ENCODE results near the gene MAPT.
"Not testable (repeated sequence)": the region's sequence is repeated elsewhere in the genome, so short reads cannot be mapped to it uniquely, and the experiment has no call there.

The MAPT gene

DNA sequence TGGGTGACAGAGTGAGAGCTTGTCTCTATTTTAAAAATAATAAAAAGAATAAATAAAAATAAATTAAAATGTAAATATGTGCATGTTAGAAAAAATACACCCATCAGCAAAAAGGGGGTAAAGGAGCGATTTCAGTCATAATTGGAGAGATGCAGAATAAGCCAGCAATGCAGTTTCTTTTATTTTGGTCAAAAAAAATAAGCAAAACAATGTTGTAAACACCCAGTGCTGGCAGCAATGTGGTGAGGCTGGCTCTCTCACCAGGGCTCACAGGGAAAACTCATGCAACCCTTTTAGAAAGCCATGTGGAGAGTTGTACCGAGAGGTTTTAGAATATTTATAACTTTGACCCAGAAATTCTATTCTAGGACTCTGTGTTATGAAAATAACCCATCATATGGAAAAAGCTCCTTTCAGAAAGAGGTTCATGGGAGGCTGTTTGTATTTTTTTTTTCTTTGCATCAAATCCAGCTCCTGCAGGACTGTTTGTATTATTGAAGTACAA is 113.2 kb downstream of the MAPT start:
- H3K9me3 Mint-ChIP-seq: no peaks in the 10 kb centered on the region
- H3K36me3 Mint-ChIP-seq (ENCODE audit: low read depth): no peaks in the 10 kb centered on the region
- H3K27me3 Mint-ChIP-seq: no peaks in the 10 kb centered on the region
- no peak overlapping the region for H3K4me3 Mint-ChIP-seq
- H3K4me1 Mint-ChIP-seq (ENCODE audit: low read depth): no peaks in the 10 kb centered on the region
- no peak for DNase-seq
- no peak overlapping the region for H3K27ac Mint-ChIP-seq

DNA sequence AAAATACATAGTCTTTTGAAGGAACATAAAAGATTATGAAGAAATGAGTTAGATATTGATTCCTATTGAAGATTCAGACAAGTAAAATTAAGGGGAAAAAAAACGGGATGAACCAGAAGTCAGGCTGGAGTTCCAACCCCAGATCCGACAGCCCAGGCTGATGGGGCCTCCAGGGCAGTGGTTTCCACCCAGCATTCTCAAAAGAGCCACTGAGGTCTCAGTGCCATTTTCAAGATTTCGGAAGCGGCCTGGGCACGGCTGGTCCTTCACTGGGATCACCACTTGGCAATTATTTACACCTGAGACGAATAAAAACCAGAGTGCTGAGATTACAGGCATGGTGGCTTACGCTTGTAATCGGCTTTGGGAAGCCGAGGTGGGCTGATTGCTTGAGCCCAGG is 114.2 kb downstream of the MAPT start:
- H3K27me3 Mint-ChIP-seq: no peaks in the 10 kb centered on the region
- no peak overlapping the region for H3K4me3 Mint-ChIP-seq
- no peak for DNase-seq
- no peaks in the 10 kb centered on the region for H3K36me3 Mint-ChIP-seq (ENCODE audit: low read depth)
- H3K4me1 Mint-ChIP-seq (ENCODE audit: low read depth): no peaks in the 10 kb centered on the region
- no peaks in the 10 kb centered on the region for H3K9me3 Mint-ChIP-seq
- H3K27ac Mint-ChIP-seq: no peak overlapping the region

DNA sequence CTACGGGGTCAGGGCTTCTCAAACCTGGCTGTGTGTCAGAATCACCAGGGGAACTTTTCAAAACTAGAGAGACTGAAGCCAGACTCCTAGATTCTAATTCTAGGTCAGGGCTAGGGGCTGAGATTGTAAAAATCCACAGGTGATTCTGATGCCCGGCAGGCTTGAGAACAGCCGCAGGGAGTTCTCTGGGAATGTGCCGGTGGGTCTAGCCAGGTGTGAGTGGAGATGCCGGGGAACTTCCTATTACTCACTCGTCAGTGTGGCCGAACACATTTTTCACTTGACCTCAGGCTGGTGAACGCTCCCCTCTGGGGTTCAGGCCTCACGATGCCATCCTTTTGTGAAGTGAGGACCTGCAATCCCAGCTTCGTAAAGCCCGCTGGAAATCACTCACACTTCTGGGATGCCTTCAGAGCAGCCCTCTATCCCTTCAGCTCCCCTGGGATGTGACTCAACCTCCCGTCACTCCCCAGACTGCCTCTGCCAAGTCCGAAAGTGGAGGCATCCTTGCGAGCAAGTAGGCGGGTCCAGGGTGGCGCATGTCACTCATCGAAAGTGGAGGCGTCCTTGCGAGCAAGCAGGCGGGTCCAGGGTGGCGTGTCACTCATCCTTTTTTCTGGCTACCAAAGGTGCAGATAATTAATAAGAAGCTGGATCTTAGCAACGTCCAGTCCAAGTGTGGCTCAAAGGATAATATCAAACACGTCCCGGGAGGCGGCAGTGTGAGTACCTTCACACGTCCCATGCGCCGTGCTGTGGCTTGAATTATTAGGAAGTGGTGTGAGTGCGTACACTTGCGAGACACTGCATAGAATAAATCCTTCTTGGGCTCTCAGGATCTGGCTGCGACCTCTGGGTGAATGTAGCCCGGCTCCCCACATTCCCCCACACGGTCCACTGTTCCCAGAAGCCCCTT is 115.6 kb downstream of the MAPT start:
- no peak for DNase-seq
- no peak overlapping the region for H3K27ac Mint-ChIP-seq
- no peak overlapping the region for H3K4me3 Mint-ChIP-seq
- H3K36me3 Mint-ChIP-seq (ENCODE audit: low read depth): no peaks in the 10 kb centered on the region
- no peaks in the 10 kb centered on the region for H3K27me3 Mint-ChIP-seq
- H3K9me3 Mint-ChIP-seq: no peaks in the 10 kb centered on the region
- H3K4me1 Mint-ChIP-seq (ENCODE audit: low read depth): no peaks in the 10 kb centered on the region

DNA sequence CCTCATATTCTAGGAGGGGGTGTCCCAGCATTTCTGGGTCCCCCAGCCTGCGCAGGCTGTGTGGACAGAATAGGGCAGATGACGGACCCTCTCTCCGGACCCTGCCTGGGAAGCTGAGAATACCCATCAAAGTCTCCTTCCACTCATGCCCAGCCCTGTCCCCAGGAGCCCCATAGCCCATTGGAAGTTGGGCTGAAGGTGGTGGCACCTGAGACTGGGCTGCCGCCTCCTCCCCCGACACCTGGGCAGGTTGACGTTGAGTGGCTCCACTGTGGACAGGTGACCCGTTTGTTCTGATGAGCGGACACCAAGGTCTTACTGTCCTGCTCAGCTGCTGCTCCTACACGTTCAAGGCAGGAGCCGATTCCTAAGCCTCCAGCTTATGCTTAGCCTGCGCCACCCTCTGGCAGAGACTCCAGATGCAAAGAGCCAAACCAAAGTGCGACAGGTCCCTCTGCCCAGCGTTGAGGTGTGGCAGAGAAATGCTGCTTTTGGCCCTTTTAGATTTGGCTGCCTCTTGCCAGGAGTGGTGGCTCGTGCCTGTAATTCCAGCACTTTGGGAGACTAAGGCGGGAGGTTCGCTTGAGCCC is 116.3 kb downstream of the MAPT start:
- Mint-ChIP-seq H3K4me3 (no peak overlapping the region), H3K4me1 (ENCODE audit: low read depth) (no peaks in the 10 kb centered on the region), H3K36me3 (ENCODE audit: low read depth) (no peaks in the 10 kb centered on the region), H3K27ac (no peak overlapping the region), H3K9me3 (no peaks in the 10 kb centered on the region), H3K27me3 (no peaks in the 10 kb centered on the region)
- DNase-seq: no peak

DNA sequence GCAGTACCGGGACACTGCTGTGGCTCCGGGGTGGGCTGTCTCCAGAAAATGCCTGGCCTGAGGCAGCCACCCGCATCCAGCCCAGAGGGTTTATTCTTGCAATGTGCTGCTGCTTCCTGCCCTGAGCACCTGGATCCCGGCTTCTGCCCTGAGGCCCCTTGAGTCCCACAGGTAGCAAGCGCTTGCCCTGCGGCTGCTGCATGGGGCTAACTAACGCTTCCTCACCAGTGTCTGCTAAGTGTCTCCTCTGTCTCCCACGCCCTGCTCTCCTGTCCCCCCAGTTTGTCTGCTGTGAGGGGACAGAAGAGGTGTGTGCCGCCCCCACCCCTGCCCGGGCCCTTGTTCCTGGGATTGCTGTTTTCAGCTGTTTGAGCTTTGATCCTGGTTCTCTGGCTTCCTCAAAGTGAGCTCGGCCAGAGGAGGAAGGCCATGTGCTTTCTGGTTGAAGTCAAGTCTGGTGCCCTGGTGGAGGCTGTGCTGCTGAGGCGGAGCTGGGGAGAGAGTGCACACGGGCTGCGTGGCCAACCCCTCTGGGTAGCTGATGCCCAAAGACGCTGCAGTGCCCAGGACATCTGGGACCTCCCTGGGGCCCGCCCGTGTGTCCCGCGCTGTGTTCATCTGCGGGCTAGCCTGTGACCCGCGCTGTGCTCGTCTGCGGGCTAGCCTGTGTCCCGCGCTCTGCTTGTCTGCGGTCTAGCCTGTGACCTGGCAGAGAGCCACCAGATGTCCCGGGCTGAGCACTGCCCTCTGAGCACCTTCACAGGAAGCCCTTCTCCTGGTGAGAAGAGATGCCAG is 117.6 kb downstream of the MAPT start:
- H3K4me1 Mint-ChIP-seq (ENCODE audit: low read depth): no peaks in the 10 kb centered on the region
- H3K27me3 Mint-ChIP-seq: no peaks in the 10 kb centered on the region
- H3K9me3 Mint-ChIP-seq: no peaks in the 10 kb centered on the region
- H3K27ac Mint-ChIP-seq: no peak overlapping the region
- no peak overlapping the region for H3K4me3 Mint-ChIP-seq
- H3K36me3 Mint-ChIP-seq (ENCODE audit: low read depth): no peaks in the 10 kb centered on the region
- DNase-seq: no peak

DNA sequence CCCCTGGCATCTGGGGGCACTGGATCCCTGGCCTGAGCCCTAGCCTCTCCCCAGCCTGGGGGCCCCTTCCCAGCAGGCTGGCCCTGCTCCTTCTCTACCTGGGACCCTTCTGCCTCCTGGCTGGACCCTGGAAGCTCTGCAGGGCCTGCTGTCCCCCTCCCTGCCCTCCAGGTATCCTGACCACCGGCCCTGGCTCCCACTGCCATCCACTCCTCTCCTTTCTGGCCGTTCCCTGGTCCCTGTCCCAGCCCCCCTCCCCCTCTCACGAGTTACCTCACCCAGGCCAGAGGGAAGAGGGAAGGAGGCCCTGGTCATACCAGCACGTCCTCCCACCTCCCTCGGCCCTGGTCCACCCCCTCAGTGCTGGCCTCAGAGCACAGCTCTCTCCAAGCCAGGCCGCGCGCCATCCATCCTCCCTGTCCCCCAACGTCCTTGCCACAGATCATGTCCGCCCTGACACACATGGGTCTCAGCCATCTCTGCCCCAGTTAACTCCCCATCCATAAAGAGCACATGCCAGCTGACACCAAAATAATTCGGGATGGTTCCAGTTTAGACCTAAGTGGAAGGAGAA is 118.2 kb downstream of the MAPT start:
- no peaks in the 10 kb centered on the region for H3K27me3 Mint-ChIP-seq
- no peaks in the 10 kb centered on the region for H3K9me3 Mint-ChIP-seq
- H3K27ac Mint-ChIP-seq: no peak overlapping the region
- no peaks in the 10 kb centered on the region for H3K36me3 Mint-ChIP-seq (ENCODE audit: low read depth)
- H3K4me3 Mint-ChIP-seq: no peak overlapping the region
- H3K4me1 Mint-ChIP-seq (ENCODE audit: low read depth): no peaks in the 10 kb centered on the region
- DNase-seq: no peak

DNA sequence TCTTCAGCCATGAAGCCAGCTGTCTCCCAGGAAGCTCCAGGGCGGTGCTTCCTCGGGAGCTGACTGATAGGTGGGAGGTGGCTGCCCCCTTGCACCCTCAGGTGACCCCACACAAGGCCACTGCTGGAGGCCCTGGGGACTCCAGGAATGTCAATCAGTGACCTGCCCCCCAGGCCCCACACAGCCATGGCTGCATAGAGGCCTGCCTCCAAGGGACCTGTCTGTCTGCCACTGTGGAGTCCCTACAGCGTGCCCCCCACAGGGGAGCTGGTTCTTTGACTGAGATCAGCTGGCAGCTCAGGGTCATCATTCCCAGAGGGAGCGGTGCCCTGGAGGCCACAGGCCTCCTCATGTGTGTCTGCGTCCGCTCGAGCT is 118.8 kb downstream of the MAPT start:
- H3K36me3 Mint-ChIP-seq (ENCODE audit: low read depth): no peaks in the 10 kb centered on the region
- H3K27me3 Mint-ChIP-seq: no peaks in the 10 kb centered on the region
- no peak overlapping the region for H3K4me3 Mint-ChIP-seq
- no peak for DNase-seq
- H3K9me3 Mint-ChIP-seq: no peaks in the 10 kb centered on the region
- no peaks in the 10 kb centered on the region for H3K4me1 Mint-ChIP-seq (ENCODE audit: low read depth)
- no peak overlapping the region for H3K27ac Mint-ChIP-seq

DNA sequence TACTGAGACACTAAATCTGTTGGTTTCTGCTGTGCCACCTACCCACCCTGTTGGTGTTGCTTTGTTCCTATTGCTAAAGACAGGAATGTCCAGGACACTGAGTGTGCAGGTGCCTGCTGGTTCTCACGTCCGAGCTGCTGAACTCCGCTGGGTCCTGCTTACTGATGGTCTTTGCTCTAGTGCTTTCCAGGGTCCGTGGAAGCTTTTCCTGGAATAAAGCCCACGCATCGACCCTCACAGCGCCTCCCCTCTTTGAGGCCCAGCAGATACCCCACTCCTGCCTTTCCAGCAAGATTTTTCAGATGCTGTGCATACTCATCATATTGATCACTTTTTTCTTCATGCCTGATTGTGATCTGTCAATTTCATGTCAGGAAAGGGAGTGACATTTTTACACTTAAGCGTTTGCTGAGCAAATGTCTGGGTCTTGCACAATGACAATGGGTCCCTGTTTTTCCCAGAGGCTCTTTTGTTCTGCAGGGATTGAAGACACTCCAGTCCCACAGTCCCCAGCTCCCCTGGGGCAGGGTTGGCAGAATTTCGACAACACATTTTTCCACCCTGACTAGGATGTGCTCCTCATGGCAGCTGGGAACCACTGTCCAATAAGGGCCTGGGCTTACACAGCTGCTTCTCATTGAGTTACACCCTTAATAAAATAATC is 119.3 kb downstream of the MAPT start:
- Mint-ChIP-seq H3K4me3 (no peak overlapping the region), H3K9me3 (no peaks in the 10 kb centered on the region), H3K36me3 (ENCODE audit: low read depth) (no peaks in the 10 kb centered on the region), H3K27ac (peak overlapping the region; percentile 8), H3K4me1 (ENCODE audit: low read depth) (peaks cover 4% of the 10 kb centered on the region), H3K27me3 (no peaks in the 10 kb centered on the region)
- DNase-seq: no peak

DNA sequence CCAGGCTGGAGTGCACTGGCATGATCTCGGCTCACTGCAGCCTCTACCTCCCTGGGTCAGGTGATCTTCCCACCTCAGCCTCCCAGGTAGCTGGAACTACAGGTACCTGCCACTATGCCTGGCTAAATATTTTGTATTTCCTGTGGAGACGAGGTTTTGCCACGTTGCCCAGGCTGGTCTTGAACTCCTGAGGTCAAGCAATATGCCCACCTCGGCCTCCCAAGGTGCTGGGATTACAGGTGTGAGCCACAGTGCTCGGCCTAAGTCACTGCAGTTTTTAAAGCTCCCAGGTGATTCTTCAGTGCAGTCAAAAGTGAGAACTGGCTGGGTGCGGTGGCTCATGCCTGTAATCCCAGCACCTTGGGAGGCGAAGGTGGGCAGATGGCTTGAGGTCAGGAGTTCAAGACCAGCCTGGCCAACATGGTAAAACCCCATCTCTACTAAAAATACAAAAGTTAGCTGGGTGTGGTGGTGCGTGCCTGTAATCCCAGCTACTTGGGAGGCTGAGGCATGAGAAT is 125.1 kb downstream of the MAPT start:
- peaks cover 12% of the 10 kb centered on the region for H3K36me3 Mint-ChIP-seq (ENCODE audit: low read depth)
- H3K9me3 Mint-ChIP-seq, DNase-seq, H3K4me3 Mint-ChIP-seq, H3K27me3 Mint-ChIP-seq: not testable (repeated sequence)
- H3K27ac Mint-ChIP-seq: peak overlapping the region; percentile 87
- H3K4me1 Mint-ChIP-seq (ENCODE audit: low read depth): peaks cover 18% of the 10 kb centered on the region

DNA sequence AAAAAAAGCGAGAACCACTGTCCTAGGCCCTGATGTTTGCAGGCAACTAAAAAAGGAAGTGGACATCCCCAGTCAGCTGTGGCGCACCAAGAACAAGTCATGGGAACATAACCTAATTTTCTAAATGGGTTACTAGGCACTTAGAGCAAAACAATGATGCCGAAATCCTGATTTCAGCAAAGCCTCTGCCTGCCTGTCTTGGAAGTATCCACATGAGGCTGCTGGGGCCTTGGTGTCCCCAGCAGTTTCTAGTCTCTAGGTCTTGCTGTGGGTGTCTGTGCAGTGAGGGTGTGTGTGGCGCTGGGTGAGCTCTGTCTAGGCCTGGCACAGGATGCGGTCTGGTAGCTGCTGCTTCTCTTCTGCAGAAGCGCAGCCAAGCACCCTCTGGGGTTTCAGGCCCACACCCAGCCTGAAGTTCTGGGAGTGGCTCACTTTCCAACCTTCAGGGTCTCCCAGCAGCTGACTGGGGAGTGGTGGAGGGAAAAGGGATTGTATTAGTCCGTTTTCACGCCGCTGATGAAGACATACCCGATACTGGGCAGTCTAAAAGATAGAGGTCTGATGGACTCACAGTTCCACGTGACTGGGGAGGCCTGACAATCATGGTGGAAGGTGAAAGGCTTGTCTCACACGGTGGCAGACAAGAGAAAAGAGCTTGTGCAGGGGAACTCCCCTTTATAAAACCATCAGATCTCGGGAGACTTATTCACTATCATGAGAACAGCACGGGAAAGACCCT is 125.8 kb downstream of the MAPT start:
- Mint-ChIP-seq H3K4me1 (ENCODE audit: low read depth) (peaks cover 18% of the 10 kb centered on the region), H3K36me3 (ENCODE audit: low read depth) (peaks cover 12% of the 10 kb centered on the region), H3K27me3 (no peaks in the 10 kb centered on the region), H3K4me3 (peak overlapping the region; percentile 28), H3K9me3 (no peaks in the 10 kb centered on the region), H3K27ac (peak overlapping the region; percentile 87)
- peak; percentile 63 for DNase-seq

DNA sequence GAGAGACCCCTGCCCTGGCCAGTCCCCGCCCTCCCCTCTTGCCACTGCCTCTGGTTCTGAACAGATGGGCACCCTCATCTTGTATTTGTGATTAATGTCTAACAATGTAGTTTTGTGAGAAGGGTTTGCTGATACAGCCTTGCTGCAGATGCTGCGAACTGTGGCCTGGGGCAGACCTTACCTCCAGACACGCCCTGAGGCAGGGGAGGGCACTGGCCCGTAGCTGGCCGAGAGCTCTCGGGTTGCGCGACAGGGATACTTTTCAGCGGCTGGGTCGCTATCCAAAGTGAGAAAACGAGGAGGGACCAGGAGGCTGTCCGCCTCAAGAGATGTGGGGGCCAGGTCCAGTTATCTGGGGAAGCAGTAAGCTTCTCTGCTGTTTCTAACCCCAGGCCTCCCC is 126.6 kb downstream of the MAPT start:
- Mint-ChIP-seq H3K4me3 (no peak overlapping the region), H3K9me3 (no peaks in the 10 kb centered on the region), H3K4me1 (ENCODE audit: low read depth) (peaks cover 18% of the 10 kb centered on the region), H3K27ac (peak overlapping the region; percentile 87), H3K27me3 (no peaks in the 10 kb centered on the region), H3K36me3 (ENCODE audit: low read depth) (peaks cover 20% of the 10 kb centered on the region)
- no peak for DNase-seq

DNA sequence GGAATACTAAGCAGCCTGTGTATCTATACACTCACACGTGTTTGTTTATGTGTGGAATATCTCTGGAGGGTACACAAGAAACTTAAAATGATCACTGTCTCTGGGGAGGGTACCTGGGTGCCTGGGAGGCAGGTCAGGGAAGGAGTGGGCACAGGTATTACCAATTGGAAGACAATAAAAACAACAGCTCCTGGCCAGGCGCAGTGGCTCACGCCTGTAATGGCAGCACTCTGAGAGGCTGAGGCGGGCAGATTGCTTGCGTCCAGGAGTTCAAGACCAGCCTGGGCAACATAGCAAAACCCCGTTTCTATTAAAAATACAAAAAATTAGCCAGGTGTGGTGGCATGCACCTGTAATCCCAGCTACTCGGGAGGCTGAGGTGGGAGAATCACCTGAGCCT is 129.0 kb downstream of the MAPT start:
- not testable (repeated sequence) for H3K9me3 Mint-ChIP-seq, H3K4me3 Mint-ChIP-seq, H3K27me3 Mint-ChIP-seq, DNase-seq, H3K27ac Mint-ChIP-seq
- H3K4me1 Mint-ChIP-seq (ENCODE audit: low read depth): peaks cover 18% of the 10 kb centered on the region
- H3K36me3 Mint-ChIP-seq (ENCODE audit: low read depth): peaks cover 40% of the 10 kb centered on the region

DNA sequence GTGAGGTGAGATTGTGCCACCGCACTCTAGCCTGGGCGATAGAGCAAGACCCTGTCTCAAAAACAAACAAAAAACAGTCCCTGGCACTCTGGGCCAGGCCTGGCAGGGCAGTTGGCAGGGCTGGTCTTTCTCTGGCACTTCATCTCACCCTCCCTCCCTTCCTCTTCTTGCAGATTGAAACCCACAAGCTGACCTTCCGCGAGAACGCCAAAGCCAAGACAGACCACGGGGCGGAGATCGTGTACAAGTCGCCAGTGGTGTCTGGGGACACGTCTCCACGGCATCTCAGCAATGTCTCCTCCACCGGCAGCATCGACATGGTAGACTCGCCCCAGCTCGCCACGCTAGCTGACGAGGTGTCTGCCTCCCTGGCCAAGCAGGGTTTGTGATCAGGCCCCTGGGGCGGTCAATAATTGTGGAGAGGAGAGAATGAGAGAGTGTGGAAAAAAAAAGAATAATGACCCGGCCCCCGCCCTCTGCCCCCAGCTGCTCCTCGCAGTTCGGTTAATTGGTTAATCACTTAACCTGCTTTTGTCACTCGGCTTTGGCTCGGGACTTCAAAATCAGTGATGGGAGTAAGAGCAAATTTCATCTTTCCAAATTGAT is 129.5 kb downstream of the MAPT start:
- no peaks in the 10 kb centered on the region for H3K9me3 Mint-ChIP-seq
- peaks cover 45% of the 10 kb centered on the region for H3K36me3 Mint-ChIP-seq (ENCODE audit: low read depth)
- H3K4me3 Mint-ChIP-seq: no peak overlapping the region
- H3K4me1 Mint-ChIP-seq (ENCODE audit: low read depth): peaks cover 14% of the 10 kb centered on the region
- DNase-seq: no peak
- H3K27me3 Mint-ChIP-seq: no peaks in the 10 kb centered on the region
- H3K27ac Mint-ChIP-seq: peak overlapping the region; percentile 47

Data from activated T-cell treated with anti-CD3 and anti-CD28 coated beads, Interleukin-2, amount 50 U/mL, for 24 hours (primary cell).